SH-SY5Y (cell line): ENCODE data around the gene RIPOR1.

ENCODE experiments used
- GATA2 ChIP-seq: IDR thresholded peaks from 2 replicates; pipeline ENCODE4 v1.6.1; 2011; ENCODE audit warnings: mild to moderate bottlenecking, low read depth, low read length
- GATA3 ChIP-seq: IDR thresholded peaks from 2 replicates; pipeline ENCODE4 v1.6.1; 2011; ENCODE audit warnings: low read depth, mild to moderate bottlenecking, low read length, moderate library complexity

- TF ChIP-seq GATA2 (no peak), GATA3 (no peak)
Observed at GRCh38 chr16:67579686-67580085, 51.1 kb downstream of the RIPOR1 start.
